ENCODE measurements around the gene PHLPP1.
A peak's percentile ranks its signal among the peaks of the same experiment; 100 is the strongest.

The PHLPP1 gene

DNA sequence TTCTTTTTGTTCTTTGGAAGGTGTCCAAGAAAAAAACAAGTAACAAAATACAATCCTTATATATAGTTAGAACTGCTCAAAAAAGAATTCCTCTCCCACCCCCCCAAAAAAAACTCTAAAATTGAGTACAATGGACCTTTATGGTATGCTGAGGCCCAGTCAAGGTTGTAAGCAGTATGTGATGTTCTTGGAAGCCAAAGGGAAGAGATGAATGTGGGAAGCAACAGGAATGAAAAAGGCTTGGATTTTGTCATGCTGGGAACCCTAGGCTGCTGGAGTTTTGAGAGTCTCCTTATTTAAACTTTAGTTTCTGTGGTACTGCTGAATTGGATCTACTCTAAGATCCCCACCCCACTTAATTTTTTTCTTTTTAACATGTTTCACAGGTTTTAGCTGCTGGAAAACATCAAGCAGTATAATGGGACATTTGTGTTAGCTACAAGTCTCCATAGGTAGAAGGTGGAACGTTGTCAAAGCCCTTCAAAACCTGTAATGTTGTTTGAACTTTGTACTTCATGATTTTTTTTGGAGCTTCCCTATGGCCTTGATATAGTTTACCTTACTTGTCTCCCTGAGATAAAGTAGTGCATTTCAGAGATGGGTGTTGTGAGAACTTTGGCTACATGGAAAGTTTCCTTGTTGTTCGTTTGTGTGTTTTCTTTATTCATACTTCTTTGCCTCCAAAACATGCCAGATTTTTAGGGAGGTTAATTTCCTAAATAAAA lies 57.7 kb downstream of the PHLPP1 start:
- DNase-seq (ENCODE audit: low spot score) = no peak

- DNase-seq (ENCODE audit: low spot score) = no peak
Measured at GRCh38 chr18:62773691-62774090, 58.4 kb downstream of the PHLPP1 start.

- DNase-seq (ENCODE audit: low spot score) = no peak
Measured at GRCh38 chr18:62776024-62776570, 60.8 kb downstream of the PHLPP1 start.

DNA sequence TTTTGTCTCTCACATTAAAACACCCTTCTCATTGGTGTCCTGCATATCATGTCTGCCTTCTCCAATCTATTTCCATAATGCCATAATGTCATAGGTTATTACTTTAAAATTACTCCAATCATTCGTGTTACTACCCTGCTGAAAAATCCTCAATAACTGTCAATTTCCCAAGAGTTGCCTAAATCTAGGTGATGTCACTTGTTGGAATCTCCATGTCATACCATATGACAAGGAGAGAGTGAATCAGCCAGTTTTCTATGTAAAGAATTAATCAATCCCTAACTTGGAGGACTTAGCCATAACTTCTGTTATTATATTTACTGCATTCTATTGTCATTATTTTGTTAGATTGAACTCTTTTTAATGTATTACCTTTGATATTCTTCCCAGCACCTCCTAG lies 62.5 kb downstream of the PHLPP1 start:
- DNase-seq (ENCODE audit: low spot score) = no peak

DNA sequence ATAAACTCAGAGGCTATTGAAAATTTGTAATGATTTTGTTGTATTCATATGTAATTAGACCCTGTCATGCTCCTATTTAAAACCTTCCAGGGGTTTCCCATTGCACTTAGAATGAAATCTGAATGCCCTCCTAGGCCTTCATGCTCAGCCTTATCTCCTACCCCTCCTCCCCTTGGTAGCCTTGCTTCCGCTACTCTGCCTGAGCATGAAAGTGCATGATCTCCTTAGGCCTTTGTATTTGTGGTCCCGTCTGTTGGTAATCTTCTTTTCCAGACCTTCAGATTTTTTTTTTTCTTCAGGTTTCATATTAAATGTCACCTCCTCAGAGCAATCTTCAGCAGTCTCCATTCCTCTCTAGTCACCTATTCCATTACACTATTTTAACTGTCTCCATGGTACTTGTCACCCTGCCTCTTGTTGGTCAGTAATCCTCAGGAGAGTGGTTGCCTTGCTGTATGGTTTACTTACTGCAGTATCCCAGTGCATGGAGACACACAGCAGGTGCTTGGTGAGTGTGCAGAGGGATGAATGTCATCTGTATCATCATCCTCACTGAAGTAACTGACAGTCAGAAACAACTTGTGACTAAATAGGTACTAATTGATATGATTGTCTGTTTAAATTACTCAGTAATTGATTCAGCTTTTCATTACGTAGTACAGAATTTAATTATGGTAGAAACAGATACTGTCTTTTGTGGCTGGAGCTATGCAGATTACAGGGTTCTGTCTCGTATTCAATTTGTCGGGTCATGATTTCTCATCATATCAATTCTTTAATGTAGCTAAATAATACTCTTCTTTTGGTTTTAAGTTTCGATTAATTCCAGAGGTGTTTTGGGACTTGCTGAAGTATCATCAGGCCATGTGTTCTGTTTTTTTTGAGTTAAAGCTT lies 63.9 kb downstream of the PHLPP1 start:
- no peak for DNase-seq (ENCODE audit: low spot score)

GRCh38 chr18:62781262-62781661 lies 65.9 kb downstream of the PHLPP1 start:
- DNase-seq (ENCODE audit: low spot score) = no peak

DNA sequence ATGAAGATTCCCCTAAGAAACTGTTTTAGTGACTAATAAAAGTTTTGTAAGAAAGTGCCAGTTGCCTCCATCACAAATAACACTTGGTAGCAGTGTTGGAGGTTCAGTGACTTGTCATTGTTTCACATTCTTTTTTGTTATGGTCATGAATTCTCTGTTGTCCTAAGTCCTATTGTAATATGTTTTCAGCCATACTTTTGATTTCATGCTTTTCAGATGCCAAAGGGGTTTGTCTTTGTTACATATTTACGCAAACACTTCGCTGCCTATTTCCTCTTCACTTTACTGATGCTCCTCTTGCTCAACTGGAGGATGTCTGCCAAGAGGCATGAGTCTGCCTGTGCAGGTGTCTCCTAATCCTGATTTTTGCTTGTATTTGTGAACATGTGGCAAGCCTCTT lies 66.6 kb downstream of the PHLPP1 start:
- no peak for DNase-seq (ENCODE audit: low spot score)

- DNase-seq (ENCODE audit: low spot score) = no peak
Measured at GRCh38 chr18:62784338-62784965, 69.1 kb downstream of the PHLPP1 start.

GRCh38 chr18:62784966-62785413 lies 69.6 kb downstream of the PHLPP1 start:
- DNase-seq (ENCODE audit: low spot score) = peak; percentile 87

DNA sequence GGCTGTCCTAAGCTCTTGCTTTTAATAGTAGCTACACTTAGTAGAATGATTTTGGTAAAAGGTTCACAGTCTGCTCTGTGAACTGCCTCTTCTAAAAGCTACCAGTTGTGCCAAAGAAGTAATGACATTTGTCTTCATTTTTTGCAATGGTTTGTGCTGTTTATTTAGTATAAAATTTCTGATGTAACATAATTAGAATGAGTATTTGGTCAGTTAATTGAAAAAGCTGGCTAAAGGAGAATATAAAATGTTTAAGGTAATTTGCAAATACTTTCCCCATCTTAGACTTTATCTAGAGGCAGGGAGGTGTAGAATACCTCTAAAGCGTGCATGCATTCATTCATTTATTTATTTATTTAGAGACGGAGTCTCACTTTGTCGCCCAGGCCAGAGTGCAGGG lies 71.3 kb downstream of the PHLPP1 start:
- DNase-seq (ENCODE audit: low spot score) = no peak

DNA sequence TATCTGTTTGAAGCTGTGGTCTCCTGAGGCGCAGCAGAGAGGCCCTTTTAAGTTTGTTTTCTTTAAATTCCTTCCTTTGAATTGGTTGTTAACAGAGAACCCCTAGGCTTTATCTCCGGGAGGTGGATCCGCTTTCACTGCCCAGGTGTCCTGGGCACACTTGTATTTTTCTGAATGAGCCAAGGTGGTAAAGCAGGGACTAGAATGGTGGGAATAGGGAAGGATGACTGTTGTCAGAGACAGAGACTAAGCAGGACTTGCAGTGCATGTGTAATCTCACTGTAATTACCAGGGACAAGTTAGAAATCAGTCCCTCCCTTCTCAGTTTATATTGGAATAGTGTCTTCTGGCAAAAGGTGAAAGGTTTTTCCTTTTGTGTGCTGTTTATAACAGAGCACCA lies 72.8 kb downstream of the PHLPP1 start:
- no peak for DNase-seq (ENCODE audit: low spot score)

GRCh38 chr18:62788876-62789275 lies 73.5 kb downstream of the PHLPP1 start:
- DNase-seq (ENCODE audit: low spot score) = no peak

DNA sequence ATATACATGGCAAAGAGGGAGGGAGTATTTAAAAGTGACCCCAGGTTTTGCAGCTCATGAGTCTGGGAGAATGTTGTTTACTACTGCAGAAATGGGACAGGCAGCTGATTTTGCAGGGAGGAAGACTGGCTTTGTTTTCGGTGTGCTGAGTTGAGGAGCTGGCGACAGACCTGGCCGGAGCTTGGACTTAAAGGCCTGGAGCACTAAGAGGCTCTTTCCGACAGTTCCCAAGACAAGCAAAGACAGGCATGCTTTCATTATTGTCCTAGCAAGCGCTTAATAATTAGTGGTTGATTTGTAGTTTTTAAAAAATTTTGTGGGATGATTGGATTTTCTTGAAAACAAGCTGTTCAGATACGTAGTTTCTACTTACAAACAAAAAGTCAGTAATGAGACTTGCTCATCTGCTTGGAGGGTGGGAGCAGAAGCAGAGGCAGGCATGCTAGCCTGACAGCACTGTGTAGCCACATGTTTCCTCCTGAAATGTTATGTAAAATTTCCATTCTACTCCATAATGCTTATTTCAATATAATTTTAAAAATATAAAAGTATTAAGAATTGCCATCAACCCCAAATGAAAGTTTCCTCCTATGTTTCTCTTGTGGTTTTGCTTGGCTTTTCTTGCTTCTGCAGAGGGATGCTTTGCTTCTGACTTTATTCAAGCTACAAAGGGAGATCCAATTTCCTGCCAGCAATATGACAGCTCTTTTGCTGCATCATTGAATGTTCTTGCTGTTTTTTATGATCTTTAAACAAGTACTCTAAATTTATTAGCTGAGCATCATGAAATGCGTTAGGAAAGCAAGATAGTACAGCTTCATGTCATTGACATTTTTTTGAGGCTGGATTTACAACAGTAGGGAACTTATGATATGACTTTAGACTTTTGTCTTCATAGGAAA lies 75.8 kb downstream of the PHLPP1 start:
- peak; percentile 74 for DNase-seq (ENCODE audit: low spot score)

- no peak for DNase-seq (ENCODE audit: low spot score)
Measured at GRCh38 chr18:62792016-62792415, 76.7 kb downstream of the PHLPP1 start.

DNA sequence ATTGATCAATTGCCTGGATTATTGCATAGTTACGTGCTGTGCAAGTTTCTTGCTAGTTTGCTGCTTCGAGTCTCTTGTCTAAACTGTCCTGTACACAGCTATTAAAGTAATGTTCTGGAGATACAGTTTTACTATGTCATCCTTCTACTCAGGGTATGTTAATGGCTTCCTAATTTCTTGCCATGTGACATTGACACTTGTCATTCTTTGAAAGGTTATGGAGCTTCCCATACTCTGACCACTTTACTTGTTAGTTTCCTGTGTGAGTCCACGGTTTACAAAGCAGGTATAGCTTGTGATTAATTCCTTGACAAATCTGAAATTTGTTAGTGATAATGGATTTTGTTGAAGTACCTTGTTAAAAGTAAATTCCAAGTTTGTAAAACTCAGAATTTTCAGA lies 80.5 kb downstream of the PHLPP1 start:
- DNase-seq (ENCODE audit: low spot score) = no peak

DNA sequence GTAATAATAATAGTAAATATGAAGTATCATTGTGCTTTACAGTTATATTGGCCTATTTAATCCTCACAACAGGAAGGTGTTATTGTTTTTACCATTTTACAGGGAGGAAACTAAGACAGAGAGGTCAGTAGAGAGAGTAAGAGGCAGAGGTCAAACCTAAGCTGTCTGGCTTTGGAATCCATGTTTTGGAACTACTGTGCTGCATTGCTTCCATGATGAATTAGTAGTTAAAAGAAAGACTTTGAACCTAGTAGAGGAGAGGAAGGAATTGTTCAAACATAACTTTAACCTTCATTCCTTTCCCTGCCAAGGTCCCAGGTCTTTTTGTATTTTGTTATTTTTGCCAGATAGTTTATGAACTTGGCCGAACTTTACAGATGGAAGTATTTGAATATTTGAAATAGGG lies 80.9 kb downstream of the PHLPP1 start:
- no peak for DNase-seq (ENCODE audit: low spot score)

- no peak for DNase-seq (ENCODE audit: low spot score)
Measured at GRCh38 chr18:62797329-62797728, 82.0 kb downstream of the PHLPP1 start.

DNA sequence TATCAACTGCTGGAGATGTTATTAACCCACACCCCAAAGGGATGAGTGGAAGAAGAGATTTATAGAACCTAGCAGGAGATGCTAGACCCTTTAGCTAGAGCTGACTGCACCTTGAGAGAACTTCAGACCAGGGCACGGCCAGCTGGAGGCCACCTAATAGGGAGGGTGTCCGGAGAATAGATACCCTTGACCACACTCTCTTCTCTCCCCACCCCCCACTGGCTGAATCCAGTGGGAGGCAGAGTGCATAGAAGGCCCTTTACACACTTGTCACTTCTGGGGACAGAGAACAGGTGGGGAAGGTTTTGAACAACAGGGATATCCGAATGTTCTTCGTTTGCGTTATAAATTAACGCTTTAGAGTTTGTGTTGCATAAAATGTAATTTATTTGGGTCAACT lies 84.6 kb downstream of the PHLPP1 start:
- DNase-seq (ENCODE audit: low spot score) = no peak

- no peak for DNase-seq (ENCODE audit: low spot score)
Measured at GRCh38 chr18:62802523-62802922, 87.2 kb downstream of the PHLPP1 start.

DNA sequence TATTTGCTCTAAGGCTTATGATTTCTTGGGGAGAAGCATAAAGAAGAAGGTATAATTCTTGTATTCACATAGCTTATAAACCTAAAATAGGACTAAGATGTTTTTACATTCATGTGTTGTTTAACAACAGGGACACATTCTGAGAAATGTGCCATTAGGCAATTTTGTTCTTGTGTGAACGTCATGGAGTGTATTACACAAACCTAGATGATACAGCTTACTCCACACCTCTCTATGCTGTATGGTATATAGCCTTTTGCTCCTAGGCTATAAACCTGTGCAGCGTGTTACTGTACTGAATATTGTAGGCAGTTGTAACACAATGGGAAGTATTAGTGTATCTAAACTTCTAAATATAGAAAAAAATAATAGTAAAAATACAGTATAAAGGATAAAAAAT lies 92.1 kb downstream of the PHLPP1 start:
- DNase-seq (ENCODE audit: low spot score) = no peak

DNA sequence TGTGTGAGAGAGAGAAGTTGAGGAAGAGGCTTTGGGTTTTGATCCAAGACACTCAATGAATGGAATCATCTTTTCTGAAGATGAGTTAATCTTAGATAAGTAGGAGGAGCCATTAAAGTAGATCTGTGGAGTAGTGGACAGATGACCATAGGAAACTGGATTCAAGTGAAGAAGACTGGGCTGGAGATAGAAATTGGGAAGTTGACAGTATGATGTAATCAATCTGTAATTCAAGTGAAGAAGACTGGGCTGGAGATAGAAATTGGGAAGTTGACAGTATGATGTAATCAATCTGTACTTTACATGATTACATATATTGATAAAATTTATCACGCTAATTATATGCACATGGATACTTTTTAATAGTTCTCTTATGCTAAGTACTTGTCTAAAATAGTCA lies 92.8 kb downstream of the PHLPP1 start:
- no peak for DNase-seq (ENCODE audit: low spot score)
